Measurements from ENCODE around the gene FCHSD1. TPM values are rescaled to one million over a fixed set of nuclear protein-coding genes. Genes with fewer than 3 reads are reported as not detected.

Gene FCHSD1
- total RNA-seq, 1 donor from 2014 or later, result 59.0 TPM

- intact Hi-C loops (cut with micrococcal nuclease), result loop anchor here (1.0 kb wide), 1 partner anchor 8 kb away; no protein-coding TSS in a partner anchor
These were observed 54.4 kb downstream of the FCHSD1 start for GRCh38 chr5:141596867-141597266.

- intact Hi-C loops (cut with micrococcal nuclease), result no loop called here
These were observed 61.1 kb downstream of the FCHSD1 start for GRCh38 chr5:141590127-141590526.

Other genes starting within 250 kb of the FCHSD1 start
- gene PCDHGA9, start 248.6 kb downstream of the FCHSD1 start, total RNA-seq, result 0.17 and 0.27 TPM in 2 replicates
- gene PCDHGB6, start 243.4 kb downstream of the FCHSD1 start, total RNA-seq, result 0.22 and 0.37 TPM in 2 replicates
- gene PCDHGA10, start 238.4 kb downstream of the FCHSD1 start, total RNA-seq, result 0.20 and 0.27 TPM in 2 replicates
- 0.07 and 0.29 TPM in 2 replicates for gene PCDHGB7, start 233.7 kb downstream of the FCHSD1 start, total RNA-seq
- 0.24 and 0.32 TPM in 2 replicates for gene PCDHGA11, start 230.4 kb downstream of the FCHSD1 start, total RNA-seq
- gene PCDHGA12, start 220.9 kb downstream of the FCHSD1 start, total RNA-seq, result 0.12 and 0.20 TPM in 2 replicates
- gene PCDHGC3, start 175.5 kb downstream of the FCHSD1 start, total RNA-seq, result 0.07 TPM in 1 of 2 replicates, not detected in the other
- gene PCDHGC4, start 166.4 kb downstream of the FCHSD1 start, total RNA-seq, result 0.37 TPM in 1 of 2 replicates, not detected in the other
- gene PCDHGC5, start 162.3 kb downstream of the FCHSD1 start, total RNA-seq, result not detected in 2 replicates
- gene DIAPH1, start 32.4 kb downstream of the FCHSD1 start, total RNA-seq, result 273 and 283 TPM in 2 replicates
- 77.6 and 87.0 TPM in 2 replicates for gene HDAC3, start 14.6 kb downstream of the FCHSD1 start, total RNA-seq
- 18.2 and 19.3 TPM in 2 replicates for gene RELL2, start 14.4 kb downstream of the FCHSD1 start, total RNA-seq
- 8.3 and 8.7 TPM in 2 replicates for gene ARAP3, start 30.8 kb upstream of the FCHSD1 start, total RNA-seq
- not detected in 2 replicates for gene PCDH1, start 227.0 kb upstream of the FCHSD1 start, total RNA-seq

Measured in T-helper 1 cell treated with Interleukin-12 subunit alpha and Interleukin-12 subunit beta and Interleukin-4 antibody, amounts not matched to agents 30 ng/mL and 1 ng/mL, for 36 hours (primary cell).